ENCODE data around the gene ATP9A. TPM values are rescaled to one million over a fixed set of nuclear protein-coding genes. Genes with fewer than 3 reads are reported as not detected.

The ATP9A gene
- total and polyA plus RNA-seq, 2 of the 8 experiments (the other 6 are each of a cell fraction or from before 2014, with no cell fraction given): 5.0 to 6.4 TPM

- no peak overlapping the region for H3K27ac ChIP-seq (ENCODE audit: low read depth, low read length)
- no peak overlapping the region for H2BK20ac ChIP-seq (ENCODE audit: low read length)
- no peak overlapping the region for H3K4me2 ChIP-seq (ENCODE audit: insufficient read depth in 1 of 2, low read depth in 2 of 2, low read length in 2 of 2)
- H2BK15ac ChIP-seq (ENCODE audit: low read length): no peak overlapping the region
- FAIRE-seq (no peak), DNase-seq (ENCODE audit: low read depth in 1 of 2, low spot score in 2 of 2) (no peak)
- ChIA-PET POLR2A (ENCODE audit: partially characterized antibody) (no interaction called here), CTCF (ENCODE audit: partially characterized antibody) (interaction anchor here (0.6 kb wide), 1 partner anchor 136 kb away, joined by 3 read pairs; no protein-coding TSS in a partner anchor)
- no peak overlapping the region for H3K18ac ChIP-seq (ENCODE audit: extremely low read depth, low read length)
- H2AK5ac ChIP-seq (ENCODE audit: low read depth, low read length): no peak overlapping the region
- H3K56ac ChIP-seq (replicated peaks; ENCODE audit: insufficient read length, low read depth, low read length): no peak overlapping the region
- H2BK5ac ChIP-seq (ENCODE audit: low read depth, low read length): no peak overlapping the region
- H3K14ac ChIP-seq (ENCODE audit: insufficient read length): no peak overlapping the region
- H4K8ac ChIP-seq (ENCODE audit: extremely low read depth, insufficient read depth, low read length): no peak overlapping the region
- H4K91ac ChIP-seq (replicated peaks; ENCODE audit: insufficient read length, low read length): no peak overlapping the region
- no peak overlapping the region for H4K5ac ChIP-seq (ENCODE audit: insufficient read length, low read depth, low read length)
- H3K27me3 ChIP-seq (replicated peaks in 1 of 4; ENCODE audit: control insufficient read depth in 3 of 4, extremely low read depth in 1 of 4, insufficient read depth in 3 of 4, low read length in 3 of 4): no peaks in the 10 kb centered on the region
- no peak overlapping the region for H3K9ac ChIP-seq (replicated peaks in 1 of 4; ENCODE audit: extremely low read depth in 1 of 4, low read depth in 3 of 4, low read length in 3 of 4)
- H2BK12ac ChIP-seq (ENCODE audit: low read depth, low read length): 0 out of 2 replicates have a peak overlapping the region, but pooled peaks have one; percentile 39
- peaks cover 0 to 3% (median 0%) of the 10 kb centered on the region in 4 experiments; a peak in 3 of 7 replicates for H3K4me1 ChIP-seq (replicated peaks in 1 of 4; ENCODE audit: control insufficient read depth in 3 of 4, insufficient read depth in 4 of 4, low read length in 3 of 4)
- no peak overlapping the region for H3K23ac ChIP-seq (ENCODE audit: insufficient read length)
- H3K79me1 ChIP-seq (ENCODE audit: low read depth, low read length): no peaks in the 10 kb centered on the region
- no peaks in the 10 kb centered on the region for H3K36me3 ChIP-seq (ENCODE audit: control insufficient read depth in 2 of 4, insufficient read depth in 4 of 4, low read length in 3 of 4)
- TF ChIP-seq RBBP5 (IDR thresholded peaks at IDR 0.05; ENCODE audit: borderline replicate concordance, low read depth, low read length) (no peak), SP2 (IDR thresholded peaks at IDR 0.05; ENCODE audit: low read length) (no peak), GABPA (IDR thresholded peaks at IDR 0.05; ENCODE audit: borderline replicate concordance, insufficient read depth, low read length) (no peak), SP4 (IDR thresholded peaks at IDR 0.05; ENCODE audit: low read length) (no peak), TBP (IDR thresholded peaks at IDR 0.05; ENCODE audit: low read depth, low read length) (no peak), SUZ12 (IDR thresholded peaks at IDR 0.05; ENCODE audit: low read length) (no peak), POLR2AphosphoS5 (IDR thresholded peaks at IDR 0.05; ENCODE audit: low read depth, low read length) (no peak), TAF1 (IDR thresholded peaks at IDR 0.05; ENCODE audit: low read depth, low read length) (no peak), HDAC6 (IDR thresholded peaks at IDR 0.05; ENCODE audit: low read depth, low read length) (no peak), CEBPB (IDR thresholded peaks at IDR 0.05; ENCODE audit: low read depth, low read length) (no peak)
- no peak overlapping the region for H3K4ac ChIP-seq (replicated peaks; ENCODE audit: insufficient read length, low read depth, low read length)
- no peaks in the 10 kb centered on the region for H3K79me2 ChIP-seq (ENCODE audit: control insufficient read depth in 1 of 2, insufficient read depth in 2 of 2, low read length in 2 of 2)
- no peaks in the 10 kb centered on the region for H4K20me1 ChIP-seq (replicated peaks in 1 of 2; ENCODE audit: control insufficient read depth in 1 of 2, insufficient read depth in 2 of 2, low read length in 2 of 2)
- no peak overlapping the region for H3K4me3 ChIP-seq (ENCODE audit: extremely low read depth in 1 of 4, insufficient read depth in 2 of 4, low read depth in 3 of 4, low read length in 4 of 4)
- WGBS, 2 experiments (ENCODE audit: extremely low coverage in 1 of 2, insufficient coverage in 1 of 2, insufficient read length in 1 of 2, insufficient replicate concordance in 2 of 2, low coverage in 1 of 2, low lambda C conversion rate in 2 of 2, missing lambda C conversion rate in 1 of 2): 86% methylated on average over 9 of the region's 9 CpGs; no CpG with 5 or more reads in 1 of the 2 experiments
- no peak overlapping the region for H2BK120ac ChIP-seq (replicated peaks; ENCODE audit: low read depth, low read length)
- no peak overlapping the region for H2AFZ ChIP-seq (ENCODE audit: low read length)
- H3K9me3 ChIP-seq (ENCODE audit: insufficient read depth in 2 of 2, low read depth in 1 of 2, low read length in 1 of 2): no peaks in the 10 kb centered on the region
- H3K23me2 ChIP-seq (ENCODE audit: low read depth, low read length): no peaks in the 10 kb centered on the region
Measured at GRCh38 chr20:51752343-51752951, 15.7 kb downstream of the ATP9A start.

Data from H1 (cell line).